ENCODE measurements around the gene NPPB. TPM values are rescaled to one million over a fixed set of nuclear protein-coding genes. Genes with fewer than 3 reads are reported as not detected.
A peak's percentile ranks its signal among the peaks of the same experiment; 100 is the strongest.

The NPPB gene
- total RNA-seq, 1 donor from 2014 or later: 0.47 TPM

- no peak for DNase-seq
These were observed 2.0 kb downstream of the NPPB start for GRCh38 chr1:11856698-11857097.

- no peak for DNase-seq
These were observed 3.3 kb downstream of the NPPB start for GRCh38 chr1:11855430-11855829.

GRCh38 chr1:11854519-11854918, 4.2 kb downstream of the NPPB start:
- no peak for DNase-seq

GRCh38 chr1:11851180-11851579, 7.6 kb downstream of the NPPB start:
- no peak for DNase-seq

- DNase-seq: no peak
These were observed 8.6 kb downstream of the NPPB start for GRCh38 chr1:11850156-11850555.

- no peak for DNase-seq
These were observed 10.4 kb downstream of the NPPB start for GRCh38 chr1:11848373-11848700.

GRCh38 chr1:11847667-11848372, 10.9 kb downstream of the NPPB start, which contains the start of gene NPPA:
NPPA (minus strand) TSS chr1:11847783; CDS start chr1:11847684, 99 bp downstream.
- no peak for DNase-seq

- DNase-seq: no peak
These were observed 13.0 kb downstream of the NPPB start for GRCh38 chr1:11845641-11846335.

GRCh38 chr1:11842154-11843041, 16.3 kb downstream of the NPPB start:
- DNase-seq: no peak

GRCh38 chr1:11841245-11842153, 17.2 kb downstream of the NPPB start:
- no peak for DNase-seq

- DNase-seq: no peak
These were observed 18.7 kb downstream of the NPPB start for GRCh38 chr1:11839727-11840705.

- peak; percentile 56 for DNase-seq
These were observed 20.1 kb downstream of the NPPB start for GRCh38 chr1:11838349-11839272.

GRCh38 chr1:11837767-11838348, 20.9 kb downstream of the NPPB start:
- no peak for DNase-seq

- DNase-seq: no peak
These were observed 21.6 kb downstream of the NPPB start for GRCh38 chr1:11836955-11837766.

GRCh38 chr1:11835441-11836225, 23.1 kb downstream of the NPPB start:
- DNase-seq: no peak

- no peak for DNase-seq
These were observed 24.8 kb downstream of the NPPB start for GRCh38 chr1:11833900-11834299.

GRCh38 chr1:11833497-11833896, 25.2 kb downstream of the NPPB start:
- no peak for DNase-seq

Data from occipital lobe (tissue), 2 donors.